Fibroblast of peridontal ligament (primary cell): ENCODE results near the gene CAST.
A peak's percentile ranks its signal among the peaks of the same experiment; 100 is the strongest.

Experiments used
- DNase-seq: peaks from one replicate; pipeline ENCODE4 v3.0.0-alpha.2; 2010; ENCODE audit errors: extremely low read depth

The CAST gene

DNA sequence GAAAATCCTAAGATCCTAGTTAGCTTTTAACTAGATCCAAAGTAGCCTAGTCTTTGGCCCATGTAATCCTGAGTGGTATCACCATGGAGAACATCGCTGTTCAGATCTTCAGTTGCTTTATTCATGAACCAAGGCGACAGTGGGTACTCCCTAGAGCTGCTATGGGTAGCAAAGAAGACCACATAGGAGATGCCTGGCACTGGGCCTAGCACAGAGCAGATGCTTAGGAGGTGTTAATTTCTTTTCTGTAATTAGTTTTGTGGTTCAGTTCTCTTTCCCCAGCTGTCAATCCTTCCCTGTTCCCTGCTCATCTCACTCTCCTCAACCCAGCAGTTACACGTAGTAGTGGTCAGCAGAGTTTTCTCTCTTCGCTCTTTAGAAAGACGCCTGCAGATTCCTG, 9.3 kb downstream of the CAST start:
- DNase-seq, result no peak

DNA sequence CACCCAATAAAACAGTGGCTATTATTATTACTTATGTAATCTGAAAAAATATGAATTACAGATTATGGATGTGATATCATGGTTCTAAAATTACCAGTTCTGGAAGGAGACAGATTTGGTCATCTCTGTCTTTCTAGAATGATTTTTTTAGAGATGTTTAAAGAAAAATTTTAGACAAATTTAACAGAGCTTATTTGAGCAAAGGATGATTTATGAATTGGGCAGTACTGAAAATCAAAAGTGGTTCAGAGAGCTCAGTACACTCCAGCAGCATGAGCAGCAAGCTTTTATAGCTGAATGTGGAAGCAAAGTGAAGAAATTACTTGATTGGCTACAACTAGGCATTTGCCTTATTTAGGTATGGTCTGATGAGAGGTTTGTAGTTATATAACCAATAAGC, 11.0 kb downstream of the CAST start:
- DNase-seq, result no peak

DNA sequence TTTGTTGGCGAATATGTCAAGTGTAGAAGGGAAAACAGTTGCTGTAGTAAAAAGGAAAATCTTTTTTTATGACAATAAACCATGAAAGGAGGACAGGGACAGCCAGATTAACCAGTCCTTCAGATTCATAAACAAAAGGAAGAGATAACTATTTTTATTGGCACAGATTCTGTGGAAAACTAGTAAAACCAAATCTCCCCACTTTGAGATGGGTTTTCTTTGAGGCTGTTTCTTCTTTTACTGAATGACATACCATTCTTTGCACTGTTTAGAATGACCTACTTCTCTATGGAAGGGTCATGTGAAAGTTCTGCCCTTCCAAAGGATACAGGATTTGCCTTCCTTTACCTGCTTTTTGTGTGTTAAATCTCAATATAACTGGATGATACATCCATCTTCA, 13.7 kb downstream of the CAST start:
- no peak for DNase-seq

DNA sequence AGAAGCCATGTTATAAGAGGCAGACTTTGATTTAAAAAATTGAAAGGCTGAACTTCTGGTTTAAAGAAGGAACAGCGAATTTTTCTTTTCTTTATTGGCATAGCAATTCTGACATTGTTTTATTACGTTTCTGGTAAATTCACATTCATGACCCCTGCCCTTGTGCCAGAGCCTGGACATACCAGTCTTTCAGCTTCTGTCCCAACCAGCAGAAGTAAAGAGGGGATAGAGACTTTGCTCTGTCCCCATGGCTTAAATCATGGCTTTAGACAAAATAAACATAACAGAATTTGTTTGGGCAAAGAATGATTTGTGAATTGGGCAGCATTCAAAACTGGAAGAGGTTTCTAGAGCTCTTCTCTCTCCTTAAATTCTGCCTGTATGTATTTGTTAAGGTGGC, 15.3 kb downstream of the CAST start:
- no peak for DNase-seq

DNA sequence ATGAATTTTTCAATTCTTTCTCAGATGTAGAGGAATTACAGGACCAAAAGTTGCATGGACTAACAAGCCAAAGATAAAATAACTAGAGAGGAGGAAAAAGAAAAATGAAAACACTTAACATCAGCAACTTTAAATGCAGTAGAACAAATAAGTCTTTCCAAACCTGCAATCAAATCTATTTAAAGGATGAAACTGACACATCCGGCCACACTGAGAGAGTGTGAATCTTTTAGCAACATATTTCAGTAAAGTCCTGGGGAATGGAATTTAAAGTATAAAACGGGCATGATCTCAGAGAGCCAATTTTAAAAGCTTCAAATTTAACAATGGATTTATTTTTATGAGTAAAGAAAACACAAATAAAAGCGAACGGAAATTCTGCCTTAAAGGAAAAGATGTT, 17.1 kb downstream of the CAST start:
- no peak for DNase-seq

DNA sequence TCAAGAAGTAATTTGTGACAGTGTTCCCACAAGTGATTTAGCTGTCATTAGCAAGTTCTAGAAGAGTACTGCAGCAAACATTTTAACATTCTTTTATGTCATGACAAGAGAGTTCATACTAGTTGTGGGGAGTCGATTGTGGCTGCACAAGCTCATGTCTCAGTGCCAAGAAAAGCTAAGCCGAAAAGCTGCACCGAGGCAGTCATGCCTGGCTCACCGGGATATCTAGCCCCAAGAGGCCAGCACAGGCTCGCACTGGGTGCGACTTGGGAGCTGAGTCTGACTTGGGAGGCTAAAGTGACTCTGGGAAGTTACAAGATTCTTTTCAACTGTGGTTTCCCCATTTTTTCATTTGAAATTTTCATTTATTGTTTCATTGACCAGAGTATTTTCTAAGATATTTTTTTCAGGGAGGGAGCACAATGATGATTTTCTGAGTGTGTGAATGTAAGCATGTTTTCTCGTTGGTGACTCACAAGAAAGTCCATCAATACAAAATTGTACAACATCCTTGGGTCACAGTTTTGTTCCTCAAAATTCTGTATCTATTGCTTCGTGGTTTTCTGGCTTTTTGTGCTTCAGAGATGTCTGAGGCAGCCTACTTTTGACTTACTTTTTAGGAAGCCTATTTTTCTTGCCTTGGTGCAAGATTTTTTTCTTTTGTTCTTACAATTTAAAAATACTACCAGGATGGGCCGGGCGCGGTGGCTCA, 18.7 kb downstream of the CAST start:
- DNase-seq, result peak; percentile 35

DNA sequence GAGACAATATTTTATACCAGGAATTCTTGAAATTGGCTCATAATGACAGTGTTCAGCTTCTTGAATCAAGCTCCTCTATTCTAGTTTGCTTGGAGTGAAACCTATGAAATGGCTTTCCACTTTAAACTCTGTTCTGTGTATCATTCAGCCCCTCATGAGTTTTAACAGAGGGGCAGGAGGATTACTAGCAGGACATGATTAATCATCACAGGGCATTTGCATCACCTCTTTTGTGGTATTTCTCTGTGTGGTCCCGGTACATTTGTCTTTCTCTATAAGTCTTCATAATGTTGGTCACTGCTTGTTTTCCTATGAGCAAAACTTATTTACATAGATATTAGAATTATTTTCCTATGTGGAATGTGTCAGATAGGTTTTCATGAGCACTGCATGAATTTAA, 21.2 kb downstream of the CAST start:
- DNase-seq, result no peak

DNA sequence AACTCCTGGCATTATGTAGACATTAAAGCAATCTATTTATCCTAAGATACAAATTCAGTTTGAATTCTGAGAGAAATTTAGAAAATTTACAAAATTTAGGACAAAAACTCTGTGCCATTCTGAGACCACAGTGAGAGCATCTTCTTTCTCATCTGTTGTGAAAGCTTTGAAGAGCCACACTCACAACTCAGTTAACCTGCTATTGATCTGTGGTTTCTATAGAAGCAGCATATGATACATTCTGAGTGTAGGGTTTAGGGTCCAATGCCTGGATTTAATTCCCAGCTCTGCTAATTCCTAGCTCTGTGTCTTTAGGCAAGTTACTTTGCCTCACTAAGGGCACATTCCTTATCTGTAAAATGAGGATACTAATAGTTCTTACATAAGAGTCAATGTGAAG, 21.6 kb downstream of the CAST start:
- DNase-seq, result no peak

DNA sequence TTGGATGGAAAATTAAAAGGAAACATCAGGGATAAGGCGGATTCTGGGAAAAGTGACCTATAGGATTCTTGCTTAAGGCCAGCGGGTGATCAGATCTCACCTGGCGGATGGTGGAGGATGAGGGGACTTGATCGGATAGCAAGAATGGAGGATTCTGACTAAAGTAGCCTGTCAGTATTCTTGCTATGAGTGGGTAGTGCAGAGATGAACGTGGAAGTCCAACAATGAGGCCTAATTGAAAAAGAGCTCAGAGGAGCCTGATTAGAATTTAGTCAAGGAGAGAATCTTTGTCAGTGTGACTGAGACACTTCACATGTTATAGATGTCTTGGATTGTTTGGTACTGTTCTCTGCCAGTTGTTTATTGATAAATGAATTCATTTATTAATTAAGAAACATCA, 24.9 kb downstream of the CAST start:
- no peak for DNase-seq

DNA sequence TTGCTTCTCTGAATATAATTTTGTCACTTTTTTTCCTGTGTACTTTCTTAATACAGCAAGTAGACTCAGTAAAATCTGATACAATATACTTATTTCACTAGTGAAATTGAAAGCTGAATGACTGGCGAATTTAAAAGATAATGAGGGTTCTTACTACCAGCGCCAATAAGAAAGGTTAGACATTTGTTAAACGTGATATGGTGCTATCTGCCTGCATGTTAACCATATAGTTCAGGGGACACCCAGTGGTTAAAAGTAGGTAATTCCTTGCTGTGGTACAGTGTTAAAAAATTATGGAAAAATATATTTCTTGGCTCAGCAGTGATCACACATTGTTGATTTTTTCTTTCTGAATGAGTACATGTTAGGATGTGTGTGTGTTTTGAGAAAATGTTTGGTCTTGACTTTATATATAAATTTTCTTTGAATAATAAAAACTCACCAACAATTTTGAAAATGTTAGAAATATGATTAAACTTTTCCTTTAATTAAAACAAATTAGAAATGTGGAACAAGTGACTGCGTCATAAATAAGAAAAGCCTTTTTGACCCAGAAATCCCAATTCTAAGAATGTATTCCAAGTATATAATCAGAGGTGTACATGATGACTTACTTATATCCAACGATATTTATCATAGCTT, 25.8 kb downstream of the CAST start:
- peak; percentile 84 for DNase-seq

DNA sequence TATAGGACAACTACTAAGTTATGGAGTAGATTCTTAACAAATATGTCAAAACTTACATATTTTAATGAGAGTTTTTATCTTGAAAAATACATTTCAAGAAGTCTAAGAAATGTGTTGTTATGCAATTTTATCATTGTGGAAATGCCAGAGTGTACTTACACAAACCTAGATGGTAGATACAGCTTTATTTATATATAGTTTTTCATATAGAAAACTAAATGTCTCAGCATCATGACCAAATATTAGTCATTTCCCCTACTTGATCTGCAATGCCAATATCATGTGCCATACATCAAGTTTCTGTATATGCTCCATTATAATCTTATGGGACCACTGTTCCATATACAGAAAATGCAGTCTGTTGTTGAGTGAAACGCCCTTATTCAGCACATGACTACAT, 28.7 kb downstream of the CAST start:
- no peak for DNase-seq

DNA sequence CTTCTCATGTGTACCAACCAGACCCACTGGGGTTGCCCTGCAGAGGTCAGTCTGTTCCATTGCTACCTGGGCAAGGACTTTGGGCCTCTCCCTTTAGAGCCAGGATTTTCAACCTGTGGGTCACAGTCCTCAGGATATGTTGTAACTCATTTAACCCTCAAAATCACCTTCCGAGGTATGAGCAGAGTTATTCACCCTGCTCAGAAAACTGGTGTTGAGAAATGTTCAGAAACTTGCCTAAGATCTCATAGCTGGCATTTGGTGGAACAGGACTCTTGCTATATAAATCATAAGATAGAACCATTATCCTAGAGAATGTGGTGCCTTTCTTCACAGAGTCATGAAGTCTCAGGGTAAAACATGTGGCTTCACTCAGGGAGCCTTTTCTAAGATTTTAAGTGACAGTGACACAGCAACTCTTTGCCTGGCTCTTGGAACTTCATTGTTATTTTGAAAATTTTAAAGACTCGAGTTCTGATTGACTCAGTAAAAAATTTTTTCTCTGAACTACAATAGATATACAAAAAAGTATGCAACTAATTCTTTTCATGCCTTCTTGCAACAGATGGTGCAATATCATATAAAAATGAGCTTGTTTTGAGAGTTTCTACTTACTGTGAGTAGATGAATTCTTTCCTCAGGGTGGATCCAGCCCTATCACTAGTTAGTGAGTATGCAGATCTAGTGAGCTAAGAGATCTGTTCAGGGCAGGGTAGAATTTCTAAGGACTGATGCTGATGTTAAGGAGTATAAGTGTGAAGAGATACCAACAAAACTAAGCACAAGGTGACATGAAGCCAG, 29.5 kb downstream of the CAST start:
- peak; percentile 83 for DNase-seq

DNA sequence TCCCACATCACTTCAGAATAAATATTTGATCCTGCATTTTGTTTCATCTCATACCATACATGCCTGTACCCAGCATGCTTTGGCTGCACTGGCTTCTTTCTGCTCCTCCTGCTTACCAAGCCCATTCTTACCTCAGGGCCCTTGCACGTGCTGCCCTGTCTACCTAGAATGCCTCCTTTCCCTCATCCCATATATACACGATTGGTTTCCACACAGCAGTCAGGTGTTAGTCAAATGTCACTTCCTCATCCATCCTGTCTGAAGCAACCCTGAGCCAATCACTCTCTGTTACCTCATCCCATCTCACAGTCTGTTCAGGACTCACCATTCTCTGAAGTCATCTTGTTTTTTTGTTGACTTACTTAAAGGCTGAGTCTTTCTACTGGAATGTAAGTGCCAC, 30.3 kb downstream of the CAST start:
- peak; percentile 52 for DNase-seq

DNA sequence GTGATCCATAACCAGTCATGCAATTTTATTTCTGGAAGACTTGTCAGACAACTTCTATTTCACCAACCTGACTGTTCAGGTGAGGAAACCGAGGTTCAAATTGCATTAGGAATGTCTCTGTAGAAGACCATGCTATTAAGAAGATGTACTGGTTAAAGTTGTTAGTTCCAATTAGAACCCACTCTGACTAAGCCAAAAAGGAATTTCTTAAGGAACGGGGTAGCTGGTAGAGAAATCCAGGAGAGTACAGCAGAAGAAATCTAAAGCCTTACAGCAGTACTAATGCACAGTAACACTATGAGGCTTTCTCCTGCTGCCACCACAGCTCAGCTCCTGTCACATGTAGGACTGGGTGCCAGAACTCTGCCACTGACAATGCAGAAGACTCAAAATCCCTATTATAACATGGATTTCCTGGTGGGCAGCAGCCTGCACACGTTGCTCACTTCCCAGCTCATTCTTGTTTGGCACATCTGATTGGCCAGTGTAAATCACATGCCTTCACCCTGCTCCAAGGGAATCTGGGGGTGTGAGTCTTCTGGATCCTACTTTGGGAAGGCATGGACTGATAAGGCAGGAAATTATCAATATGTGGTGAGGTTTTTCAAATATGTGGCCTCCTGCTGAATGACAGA, 37.1 kb downstream of the CAST start:
- DNase-seq, result no peak

DNA sequence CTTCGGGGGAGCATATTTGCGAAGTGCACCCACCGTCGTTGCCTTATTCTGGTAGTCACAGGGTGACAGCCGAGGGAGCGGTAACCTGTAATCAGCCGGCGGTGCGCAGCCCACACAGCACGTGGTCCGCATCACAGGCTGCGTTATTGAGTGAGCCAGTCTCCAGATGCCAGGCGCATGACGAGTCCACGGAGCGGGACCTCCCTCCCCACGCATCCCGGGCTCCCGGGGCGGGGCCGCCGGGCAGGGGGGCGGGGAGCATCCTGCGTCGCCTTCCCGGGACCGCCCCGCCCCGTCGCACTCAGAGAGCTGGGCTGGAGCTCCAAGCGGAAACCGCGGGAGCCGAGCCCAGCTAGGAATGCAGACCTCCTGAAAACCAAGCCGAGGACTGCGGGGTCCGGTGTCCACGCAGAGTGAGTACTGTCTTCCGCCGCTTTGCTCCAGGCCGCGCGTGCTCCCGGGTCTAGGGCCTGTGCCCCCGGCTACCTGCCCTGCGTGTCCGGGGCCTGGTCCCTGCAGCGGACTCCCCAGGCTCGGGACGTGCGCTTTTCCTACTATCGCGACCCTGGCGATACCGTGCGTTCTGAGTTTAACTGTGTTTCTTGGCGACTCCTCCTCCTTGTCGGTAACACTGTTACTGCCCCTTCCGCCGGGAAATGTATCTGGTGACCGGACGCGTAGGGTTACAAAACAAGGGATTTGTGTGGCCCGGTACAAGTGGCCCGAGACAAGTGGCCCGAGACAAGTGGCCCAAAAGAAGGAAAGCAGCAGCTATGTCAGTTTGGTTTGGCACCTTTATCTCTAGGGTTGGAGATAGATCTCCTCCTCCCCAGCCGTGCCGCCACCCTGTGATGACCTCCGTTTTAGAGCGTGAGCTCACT, 40.6 kb downstream of the CAST start:
- DNase-seq, result peak; percentile 92

DNA sequence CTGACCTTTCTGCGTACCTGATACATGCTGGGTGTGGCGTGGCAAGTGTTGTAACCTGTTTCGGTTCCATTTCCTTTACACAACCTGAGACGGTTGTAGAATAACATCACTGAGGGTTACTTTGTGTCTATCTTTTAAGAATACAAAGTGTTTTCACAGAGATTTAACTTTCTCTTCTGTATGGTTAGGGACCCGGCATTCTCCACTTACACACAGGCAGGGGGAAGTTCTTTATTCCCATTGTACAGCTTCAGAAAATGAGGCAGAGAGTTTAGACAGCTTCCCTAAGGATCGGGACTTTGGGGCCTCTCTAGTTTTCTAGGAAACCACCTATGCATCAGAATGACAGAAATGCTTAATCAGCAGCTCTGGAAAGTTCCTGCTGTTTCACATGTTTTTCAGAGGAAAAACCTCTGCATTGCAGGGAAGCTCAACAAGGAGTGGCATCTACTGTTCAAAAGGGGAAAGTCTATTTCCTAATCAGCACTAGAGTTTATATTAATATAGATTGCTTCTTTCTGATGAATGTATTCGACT, 41.3 kb downstream of the CAST start:
- DNase-seq, result peak; percentile 33

DNA sequence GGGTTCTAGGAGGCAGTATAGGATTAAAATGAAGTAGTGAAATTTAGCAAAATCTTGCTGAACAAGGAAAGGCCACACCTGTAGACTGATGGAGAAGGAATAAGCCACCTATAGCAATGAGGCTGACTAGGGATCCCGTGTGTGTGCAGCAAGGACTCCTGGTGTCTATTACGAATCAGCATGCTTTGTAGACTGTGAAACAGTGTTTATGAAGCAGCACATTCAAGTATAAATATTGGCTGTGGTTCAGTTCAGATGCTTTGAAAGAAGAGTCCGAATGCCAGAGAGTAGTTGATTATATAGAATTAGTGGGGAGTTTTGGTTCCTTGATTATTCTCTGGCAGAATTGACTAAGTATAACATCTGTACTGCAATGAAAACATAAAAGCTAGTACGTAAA, 41.8 kb downstream of the CAST start:
- DNase-seq, result peak; percentile 63

DNA sequence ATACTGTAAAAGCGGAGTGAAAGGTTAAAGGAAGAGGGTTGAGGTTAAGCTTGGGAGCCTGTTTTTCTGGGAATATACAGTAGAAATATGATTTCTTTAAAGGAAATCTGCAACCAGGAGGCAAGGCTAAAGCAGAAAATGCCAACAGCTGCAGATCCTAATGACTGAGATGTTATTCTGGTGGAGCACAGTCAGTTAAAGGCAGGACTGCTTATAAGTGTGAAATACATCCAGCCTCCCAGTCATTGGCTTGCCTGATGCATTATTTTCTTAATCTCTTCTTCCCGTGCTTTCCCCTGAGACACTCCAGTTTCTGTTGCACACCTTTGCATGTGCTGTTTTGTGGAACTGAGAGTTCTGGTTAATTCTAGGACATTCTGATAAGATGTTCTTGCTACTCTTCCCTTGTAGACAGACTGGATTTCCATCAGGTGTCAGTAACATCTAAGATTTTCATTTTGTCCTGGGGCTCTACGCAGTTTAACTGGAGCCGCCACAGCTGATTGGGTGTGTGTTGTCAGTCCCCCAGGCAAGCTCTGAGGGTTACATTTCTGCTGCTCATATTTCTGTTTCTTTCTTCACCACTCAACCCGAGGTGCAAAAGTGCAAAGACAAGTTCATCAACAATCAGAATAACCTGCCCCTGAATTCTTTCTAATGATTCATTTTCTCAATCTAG, 44.4 kb downstream of the CAST start:
- DNase-seq, result no peak

DNA sequence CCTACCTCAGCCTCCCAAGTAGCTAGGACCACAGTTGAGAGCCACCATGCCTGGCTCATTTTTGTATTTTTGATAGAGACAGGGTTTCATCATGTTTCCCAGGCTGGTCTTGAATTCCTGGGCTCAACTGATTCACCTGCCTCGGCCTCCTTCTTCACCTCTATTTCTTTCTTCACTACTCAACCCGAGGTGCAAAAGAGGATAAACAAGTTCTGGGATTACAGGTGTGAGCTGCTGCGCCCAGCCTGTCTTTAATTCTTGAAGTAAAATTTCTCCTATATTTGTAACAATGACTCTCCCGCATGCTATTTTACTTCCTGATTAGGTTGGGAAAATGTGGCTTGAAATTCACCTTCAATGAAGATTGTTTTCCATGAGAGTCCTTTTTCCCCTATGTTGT, 46.4 kb downstream of the CAST start:
- DNase-seq, result no peak

DNA sequence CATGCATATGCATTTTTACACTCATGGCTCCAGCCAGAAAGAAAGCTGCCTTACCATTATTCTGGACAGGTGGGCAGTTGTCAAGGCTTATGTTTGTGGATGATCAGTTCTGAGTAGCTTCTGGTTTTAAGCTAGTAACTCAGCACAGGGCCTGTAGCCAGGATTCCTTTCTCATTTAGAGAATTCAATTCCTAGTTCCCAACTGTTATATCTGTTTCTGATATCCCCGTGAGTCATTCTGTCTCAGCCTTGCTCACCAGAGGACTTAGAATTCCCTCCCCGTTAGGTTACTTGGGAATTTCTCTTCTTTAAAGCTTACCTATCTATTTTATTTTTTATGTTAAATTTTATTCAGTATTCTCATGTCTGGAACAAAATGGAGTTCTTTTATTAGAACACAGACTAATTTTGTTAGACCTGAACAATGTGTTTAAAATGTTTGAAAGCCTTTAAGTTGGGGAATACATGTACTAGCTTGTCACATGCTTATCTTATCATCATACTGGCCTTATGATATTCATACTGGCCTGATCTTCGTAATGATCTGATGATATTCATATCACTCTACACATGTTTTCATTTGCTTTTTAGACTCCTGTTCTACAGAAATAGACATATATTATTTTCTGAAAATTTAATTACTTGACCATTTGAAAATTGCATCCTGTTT, 47.1 kb downstream of the CAST start:
- peak; percentile 88 for DNase-seq
